ENCODE results near the gene ZBTB7C.

The ZBTB7C gene

DNA sequence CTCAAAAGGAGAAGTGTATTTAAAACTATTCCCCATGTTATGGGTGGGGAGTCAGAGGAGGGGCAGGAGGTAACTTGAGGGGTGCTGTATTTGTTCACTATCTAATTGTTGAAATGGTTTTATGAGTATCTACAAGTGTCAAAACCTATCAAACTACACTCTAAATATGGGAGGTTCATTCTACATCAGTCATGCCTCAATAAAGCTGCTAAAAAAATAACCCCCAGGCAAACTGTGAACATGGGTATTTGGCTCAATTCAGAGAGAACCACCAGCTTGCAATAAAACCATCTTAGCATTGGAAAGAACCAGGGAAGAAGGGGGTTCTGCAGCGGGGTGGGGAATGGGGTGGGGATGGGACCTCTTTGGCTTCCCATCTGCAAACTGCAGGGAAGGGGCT, 302.7 kb downstream of the ZBTB7C start:
- H3K4me2 ChIP-seq (ENCODE audit: insufficient read depth, low read length), result no peak overlapping the region
- no peaks in the 10 kb centered on the region for H3K27me3 ChIP-seq (ENCODE audit: insufficient read depth, low read length, poor library complexity)
- no peak for ATAC-seq (ENCODE audit: insufficient read depth, low read depth)

DNA sequence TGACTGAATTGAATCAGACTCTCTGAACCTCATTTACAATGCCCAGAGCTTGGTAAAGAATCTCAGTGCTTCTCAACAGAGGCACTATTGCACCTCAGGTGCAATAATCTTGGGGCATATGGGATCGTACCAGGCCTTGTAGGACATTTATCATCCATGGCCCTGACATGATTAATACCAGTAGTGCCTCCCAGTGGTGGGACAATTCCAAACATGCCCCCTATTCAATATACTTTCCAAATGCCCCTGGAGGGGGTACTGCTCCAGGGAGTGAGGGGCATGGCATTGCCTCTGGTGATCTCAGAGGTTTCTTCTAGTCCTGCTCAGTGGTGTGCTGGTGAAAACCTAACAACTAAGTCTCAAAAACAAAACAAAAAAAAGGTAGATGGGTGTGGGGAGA, 303.9 kb downstream of the ZBTB7C start:
- Histone ChIP-seq H3K9me3 (ENCODE audit: insufficient read depth, low read length, severe bottlenecking) (no peaks in the 10 kb centered on the region), H3K9ac (ENCODE audit: low read depth, low read length) (no peak overlapping the region), H4K20me1 (ENCODE audit: insufficient read depth, low read length) (peaks cover 8% of the 10 kb centered on the region), H2AFZ (ENCODE audit: low read depth, low read length) (no peak overlapping the region), H3K36me3 (ENCODE audit: insufficient read depth, low read length) (no peaks in the 10 kb centered on the region), H3K79me2 (ENCODE audit: insufficient read depth, low read length) (no peaks in the 10 kb centered on the region), H3K27ac (ENCODE audit: low read length) (no peak overlapping the region), H3K27me3 (ENCODE audit: insufficient read depth, low read length, poor library complexity) (no peaks in the 10 kb centered on the region), H3K4me3 (ENCODE audit: low read depth in 1 of 2, low read length in 2 of 2) (no peak overlapping the region), H3K4me1 (ENCODE audit: insufficient read depth, low read length) (no peaks in the 10 kb centered on the region), H3K4me2 (ENCODE audit: insufficient read depth, low read length) (no peak overlapping the region)
- DNase-seq (no peak), ATAC-seq (ENCODE audit: insufficient read depth, low read depth) (no peak)
- TF ChIP-seq EZH2 (IDR thresholded peaks at IDR 0.05; ENCODE audit: borderline replicate concordance, low read depth, low read length, severe bottlenecking), result no peak
- TF ChIP-seq, protein P1, sequence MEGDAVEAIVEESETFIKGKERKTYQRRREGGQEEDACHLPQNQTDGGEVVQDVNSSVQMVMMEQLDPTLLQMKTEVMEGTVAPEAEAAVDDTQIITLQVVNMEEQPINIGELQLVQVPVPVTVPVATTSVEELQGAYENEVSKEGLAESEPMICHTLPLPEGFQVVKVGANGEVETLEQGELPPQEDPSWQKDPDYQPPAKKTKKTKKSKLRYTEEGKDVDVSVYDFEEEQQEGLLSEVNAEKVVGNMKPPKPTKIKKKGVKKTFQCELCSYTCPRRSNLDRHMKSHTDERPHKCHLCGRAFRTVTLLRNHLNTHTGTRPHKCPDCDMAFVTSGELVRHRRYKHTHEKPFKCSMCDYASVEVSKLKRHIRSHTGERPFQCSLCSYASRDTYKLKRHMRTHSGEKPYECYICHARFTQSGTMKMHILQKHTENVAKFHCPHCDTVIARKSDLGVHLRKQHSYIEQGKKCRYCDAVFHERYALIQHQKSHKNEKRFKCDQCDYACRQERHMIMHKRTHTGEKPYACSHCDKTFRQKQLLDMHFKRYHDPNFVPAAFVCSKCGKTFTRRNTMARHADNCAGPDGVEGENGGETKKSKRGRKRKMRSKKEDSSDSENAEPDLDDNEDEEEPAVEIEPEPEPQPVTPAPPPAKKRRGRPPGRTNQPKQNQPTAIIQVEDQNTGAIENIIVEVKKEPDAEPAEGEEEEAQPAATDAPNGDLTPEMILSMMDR (IDR thresholded peaks at IDR 0.05; ENCODE audit: borderline replicate concordance, extremely low read depth, low read length, poor library complexity, severe bottlenecking), result peak; percentile 22

More for the DNA sequence above, 302.7 kb downstream of the ZBTB7C start:
- H2AFZ ChIP-seq (ENCODE audit: low read depth, low read length), result no peak overlapping the region
- H3K9ac ChIP-seq (ENCODE audit: low read depth, low read length), result no peak overlapping the region
- H3K27ac ChIP-seq (ENCODE audit: low read length), result no peak overlapping the region
- no peaks in the 10 kb centered on the region for H3K9me3 ChIP-seq (ENCODE audit: insufficient read depth, low read length, severe bottlenecking)
- no peak overlapping the region for H3K4me3 ChIP-seq (ENCODE audit: low read depth in 1 of 2, low read length in 2 of 2)
- DNase-seq, result no peak
- H4K20me1 ChIP-seq (ENCODE audit: insufficient read depth, low read length), result peaks cover 5% of the 10 kb centered on the region; the same call in 1 of the 2 replicates
- no peaks in the 10 kb centered on the region for H3K36me3 ChIP-seq (ENCODE audit: insufficient read depth, low read length)
- TF ChIP-seq, protein P1 (IDR thresholded peaks at IDR 0.05; ENCODE audit: borderline replicate concordance, extremely low read depth, low read length, poor library complexity, severe bottlenecking), result no peak
- TF ChIP-seq EZH2 (IDR thresholded peaks at IDR 0.05; ENCODE audit: borderline replicate concordance, low read depth, low read length, severe bottlenecking), result no peak
- no peaks in the 10 kb centered on the region for H3K79me2 ChIP-seq (ENCODE audit: insufficient read depth, low read length)
- H3K4me1 ChIP-seq (ENCODE audit: insufficient read depth, low read length), result no peaks in the 10 kb centered on the region

DNA sequence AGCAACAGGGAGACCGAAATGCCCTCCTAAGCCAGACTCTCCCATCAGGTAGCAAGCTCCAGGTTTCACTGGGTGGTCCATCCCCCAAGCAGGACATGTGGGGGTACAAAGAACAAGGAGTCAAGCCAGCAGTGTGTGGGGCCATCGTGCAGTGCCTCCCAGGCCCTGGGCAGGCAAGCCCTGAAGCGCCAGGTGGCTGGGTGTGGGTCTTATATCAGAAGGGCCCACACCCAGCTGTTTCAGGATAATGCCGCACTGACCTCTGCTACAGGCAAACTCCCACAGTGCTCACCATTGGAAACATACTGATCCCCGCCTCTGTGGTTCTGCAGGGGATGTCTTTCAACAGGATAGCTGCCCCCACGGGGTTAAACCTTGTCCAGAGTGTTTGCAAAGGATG, 304.5 kb downstream of the ZBTB7C start:
- no peaks in the 10 kb centered on the region for H3K79me2 ChIP-seq (ENCODE audit: insufficient read depth, low read length)
- H2AFZ ChIP-seq (ENCODE audit: low read depth, low read length), result no peak overlapping the region
- DNase-seq (no peak), ATAC-seq (ENCODE audit: insufficient read depth, low read depth) (no peak)
- no peak for TF ChIP-seq EZH2 (IDR thresholded peaks at IDR 0.05; ENCODE audit: borderline replicate concordance, low read depth, low read length, severe bottlenecking)
- TF ChIP-seq, protein P1 (IDR thresholded peaks at IDR 0.05; ENCODE audit: borderline replicate concordance, extremely low read depth, low read length, poor library complexity, severe bottlenecking), result no peak
- H3K27ac ChIP-seq (ENCODE audit: low read length), result no peak overlapping the region
- H3K9me3 ChIP-seq (ENCODE audit: insufficient read depth, low read length, severe bottlenecking), result no peaks in the 10 kb centered on the region
- no peaks in the 10 kb centered on the region for H3K4me1 ChIP-seq (ENCODE audit: insufficient read depth, low read length)
- no peak overlapping the region for H3K4me2 ChIP-seq (ENCODE audit: insufficient read depth, low read length)
- H3K36me3 ChIP-seq (ENCODE audit: insufficient read depth, low read length), result no peaks in the 10 kb centered on the region
- H4K20me1 ChIP-seq (ENCODE audit: insufficient read depth, low read length), result peaks cover 8% of the 10 kb centered on the region
- no peak overlapping the region for H3K4me3 ChIP-seq (ENCODE audit: low read depth in 1 of 2, low read length in 2 of 2)
- no peak overlapping the region for H3K9ac ChIP-seq (ENCODE audit: low read depth, low read length)
- H3K27me3 ChIP-seq (ENCODE audit: insufficient read depth, low read length, poor library complexity), result no peaks in the 10 kb centered on the region
